NT2/D1 (cell line): ENCODE data around the gene EFHD1.

Experiments
- YY1 ChIP-seq: IDR thresholded peaks from 2 replicates; pipeline ENCODE4 v1.6.1; 2011; ENCODE audit not compliant: insufficient read length, insufficient read depth
- ZNF274 ChIP-seq: IDR thresholded peaks from 2 replicates; pipeline ENCODE4 v1.6.1; 2011; ENCODE audit warnings: mild to moderate bottlenecking, low read depth, low read length

DNA sequence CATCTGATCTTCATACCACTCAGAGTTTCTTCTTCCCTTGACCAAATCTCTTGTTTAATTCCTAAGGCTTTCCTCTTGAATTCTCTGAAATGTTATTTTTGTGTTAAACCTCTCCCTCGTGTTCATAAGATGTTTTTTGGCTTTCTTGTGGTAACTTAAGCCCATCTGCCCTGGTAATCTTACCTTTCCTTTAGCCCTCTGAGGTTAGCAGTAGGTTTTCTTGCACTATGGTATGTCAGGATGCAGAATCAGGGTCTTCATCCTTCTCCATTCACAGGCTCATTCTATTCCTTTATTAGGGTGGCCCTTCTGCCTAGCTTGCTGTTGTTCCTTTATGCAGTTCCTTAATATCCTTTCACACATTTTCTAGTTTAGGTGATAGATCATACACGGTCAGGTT lies 87.9 kb downstream of the EFHD1 start:
- no peak for TF ChIP-seq ZNF274
- TF ChIP-seq YY1: no peak
